ENCODE measurements around the gene FOXO1.

GRCh38 chr13:40534456-40534855, 132.0 kb downstream of the FOXO1 start:
- TF ChIP-seq CTCF (IDR thresholded peaks at IDR 0.05; ENCODE audit: borderline replicate concordance, extremely low read depth, low read length, poor library complexity, severe bottlenecking) = no peak
- no peak for TF ChIP-seq EZH2 (IDR thresholded peaks at IDR 0.05; ENCODE audit: borderline replicate concordance, low read depth, low read length, severe bottlenecking)

Data from DND-41 (cell line).